Fibroblast of pulmonary artery (primary cell): ENCODE data around the gene STK32A.
"Not testable (repeated sequence)": the region's sequence is repeated elsewhere in the genome, so short reads cannot be mapped to it uniquely, and the experiment has no call there.

ENCODE experiments used
- DNase-seq: peaks from one replicate; pipeline ENCODE4 v3.0.0-alpha.2; 2010; ENCODE audit warnings: low read depth
- H3K4me3 ChIP-seq: replicated peaks from 2 replicates; pipeline ENCODE4 v1.5.1; 2011; ENCODE audit warnings: low read depth, mild to moderate bottlenecking, control low read depth, low read length, moderate library complexity
- CTCF ChIP-seq: IDR thresholded peaks from 2 replicates; pipeline ENCODE4 v1.5.1; 2011; ENCODE audit warnings: mild to moderate bottlenecking, control low read depth, low read length, inconsistent platforms; ENCODE audit errors: missing control alignments

STK32A gene

DNA sequence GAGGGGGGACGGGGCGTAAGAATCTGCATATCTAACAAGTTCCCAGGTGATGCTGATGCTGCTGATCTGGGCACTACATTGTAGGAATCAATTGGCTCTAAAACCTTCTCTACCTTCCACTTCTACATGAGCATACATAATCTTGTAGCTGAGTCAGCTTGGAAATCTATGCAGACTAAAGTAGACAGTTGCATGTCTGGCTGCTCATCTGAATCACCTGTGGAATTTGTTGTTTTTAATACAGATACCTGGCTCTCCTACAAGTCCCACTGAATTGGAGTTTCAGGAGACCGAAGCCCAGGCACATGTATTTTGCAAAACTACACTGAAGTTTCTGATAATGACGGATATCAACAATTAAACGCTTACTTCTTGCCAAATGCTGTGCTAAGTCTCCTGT lies 113.6 kb downstream of the STK32A start:
- DNase-seq, result no peak
- TF ChIP-seq CTCF, result no peak
- no peak overlapping the region for H3K4me3 ChIP-seq

DNA sequence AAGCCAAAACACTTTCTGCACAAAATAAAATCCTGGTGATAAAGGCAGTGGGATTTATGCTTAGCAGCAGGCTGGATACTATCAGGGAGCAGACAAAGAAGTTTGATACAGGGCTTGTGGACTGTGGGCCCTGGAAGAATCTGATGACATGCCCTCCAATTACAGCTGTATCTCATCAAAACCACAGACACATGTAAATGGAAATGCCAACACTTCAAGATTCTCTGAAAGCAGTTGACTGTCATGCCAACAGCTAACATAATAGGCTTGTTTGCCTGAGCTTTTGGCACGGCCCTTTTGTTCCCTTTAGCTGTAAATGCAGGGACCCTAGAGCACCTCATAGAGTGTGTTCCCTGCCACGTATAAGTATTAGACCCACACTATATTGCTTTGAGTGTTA lies 114.4 kb downstream of the STK32A start:
- no peak for TF ChIP-seq CTCF
- DNase-seq, result no peak
- no peak overlapping the region for H3K4me3 ChIP-seq

DNA sequence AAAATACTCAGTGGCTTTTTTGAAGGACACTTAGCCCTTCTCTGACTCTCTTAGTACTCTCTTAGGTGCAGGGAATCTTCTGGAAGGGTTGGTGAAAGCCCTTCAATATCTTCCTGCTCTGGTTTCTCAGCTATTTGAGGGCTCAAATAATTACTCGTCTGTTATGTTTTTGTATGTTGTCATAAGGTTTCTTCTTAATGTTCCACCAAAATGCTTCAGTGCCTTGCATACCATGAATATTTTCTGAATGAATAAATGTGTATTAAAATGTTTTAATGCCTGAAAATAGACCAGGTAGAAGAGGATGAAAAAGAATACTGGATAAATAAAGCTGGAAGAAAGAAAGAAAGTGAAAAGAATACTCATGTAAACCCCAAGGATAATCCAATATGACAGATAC lies 124.3 kb downstream of the STK32A start:
- no peak overlapping the region for H3K4me3 ChIP-seq
- no peak for TF ChIP-seq CTCF
- DNase-seq, result no peak

- no peak overlapping the region for H3K4me3 ChIP-seq
- no peak for DNase-seq
- no peak for TF ChIP-seq CTCF
Observed at GRCh38 chr5:147359581-147359980, 124.8 kb downstream of the STK32A start.

DNA sequence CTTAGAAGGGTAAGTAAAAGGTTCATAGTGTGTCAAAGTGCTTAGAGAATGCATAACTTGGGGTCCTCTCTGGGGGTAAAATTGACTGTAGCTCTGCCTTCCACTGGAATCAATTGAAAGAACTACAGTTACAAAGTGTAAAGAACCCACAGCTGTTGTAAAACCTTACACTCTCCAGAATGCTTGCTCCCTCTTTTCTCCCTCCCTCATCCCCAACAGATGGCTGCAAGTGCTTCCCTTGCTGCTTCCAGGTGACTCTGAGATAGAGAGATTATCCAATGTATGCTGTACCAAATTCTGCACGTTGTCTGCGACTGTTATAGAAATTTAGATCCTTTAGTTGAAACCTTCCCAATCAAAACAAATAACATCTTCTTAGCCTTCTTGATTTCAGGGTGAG lies 126.0 kb downstream of the STK32A start:
- no peak for TF ChIP-seq CTCF
- no peak for DNase-seq
- no peak overlapping the region for H3K4me3 ChIP-seq

- no peak for DNase-seq
- TF ChIP-seq CTCF, result no peak
- no peak overlapping the region for H3K4me3 ChIP-seq
Observed at GRCh38 chr5:147361441-147362175, 126.8 kb downstream of the STK32A start.

GRCh38 chr5:147367381-147367780 lies 132.6 kb downstream of the STK32A start:
- not testable (repeated sequence) for H3K4me3 ChIP-seq, DNase-seq
